Peyer's patch (tissue), 4 donors: ENCODE measurements around the gene DDAH1. TPM values are rescaled to one million over a fixed set of nuclear protein-coding genes. Genes with fewer than 3 reads are reported as not detected.

Experiments
- DNase-seq, 3 donors: peaks; one replicate each; pipeline ENCODE4 v3.0.0-alpha.2; 2017 to 2019
- H3K27ac ChIP-seq, 4 donors: fragments of 200-600 bp; sonication (generic); one replicate each; pipeline ENCODE4 v1.5.1; 2016 to 2019
- H3K27me3 ChIP-seq, 2 donors: fragments of 200-600 bp; sonication (generic); one replicate each; pipeline ENCODE4 v1.5.1; 2019
- H3K36me3 ChIP-seq, 3 donors: fragments of 200-600 bp; sonication (generic); one replicate each; pipeline ENCODE4 v1.5.1; 2016 to 2019
- H3K4me1 ChIP-seq, 4 donors: fragments of 200-600 bp; sonication (generic); one replicate each; pipeline ENCODE4 v1.5.1; 2016 to 2019
- H3K4me3 ChIP-seq, 4 donors: fragments of 200-600 bp; sonication (generic); 1 replicate in 3 of 4; 2 replicates in 1 of 4; pipeline ENCODE4 v1.5.1; 2016 to 2019; ENCODE audit warnings: mild to moderate bottlenecking in 1 of 4
- H3K9me3 ChIP-seq, 4 donors: fragments of 200-600 bp; sonication (generic); one replicate each; pipeline ENCODE4 v1.5.1; 2016 to 2019; ENCODE audit warnings: mild to moderate bottlenecking in 1 of 4
- CTCF ChIP-seq, 6 experiments: fragments of 450-650 bp in 4 of 6; fragments of 200-600 bp in 2 of 6; sonication (generic) in 1 of 6; IDR thresholded peaks; one replicate each; pipeline ENCODE4 v1.5.1; 2017 to 2019; ENCODE audit warnings: antibody characterized with exemption in 6 of 6, mild to moderate bottlenecking in 3 of 6, moderate library complexity in 1 of 6
- POLR2A ChIP-seq, 2 donors: fragments of 450-650 bp; IDR thresholded peaks; one replicate each; pipeline ENCODE4 v1.5.1; 2017; ENCODE audit warnings: antibody characterized with exemption in 2 of 2, mild to moderate bottlenecking in 2 of 2, moderate library complexity in 2 of 2
- total RNA-seq, 4 donors: library from RNA; depleted of rRNA; stranded (reverse); fragments of >200 nt; gene quantifications; one replicate each; pipeline ENCODE4 v1.1.0, GENCODE V29; 2016

DDAH1 gene
- total RNA-seq, 4 donors from 2014 or later: 40.8 to 60.2 (median 51.2) TPM

GRCh38 chr1:85438353-85438752 is 26.6 kb downstream of the DDAH1 start:
- no peak for TF ChIP-seq CTCF (IDR thresholded peaks at IDR 0.05)
- TF ChIP-seq POLR2A (IDR thresholded peaks at IDR 0.05): no peak
- Histone ChIP-seq H3K4me3 (no peak overlapping the region), H3K4me1 (peaks cover 0 to 7% (median 0%) of the 10 kb centered on the region in 4 donors), H3K27me3 (no peaks in the 10 kb centered on the region), H3K36me3 (no peaks in the 10 kb centered on the region), H3K9me3 (no peaks in the 10 kb centered on the region), H3K27ac (peak overlapping the region in 1 of 4 donors; percentile 19)
- no peak for DNase-seq

- no peak for DNase-seq
- Histone ChIP-seq H3K4me3 (no peak overlapping the region), H3K36me3 (no peaks in the 10 kb centered on the region), H3K27ac (no peak overlapping the region), H3K27me3 (no peaks in the 10 kb centered on the region), H3K9me3 (no peaks in the 10 kb centered on the region), H3K4me1 (peaks cover 0 to 7% (median 0%) of the 10 kb centered on the region in 4 donors)
- no peak for TF ChIP-seq CTCF (IDR thresholded peaks at IDR 0.05)
- no peak for TF ChIP-seq POLR2A (IDR thresholded peaks at IDR 0.05)
These were observed 27.8 kb downstream of the DDAH1 start for GRCh38 chr1:85437139-85437538.

GRCh38 chr1:85433096-85433495 is 31.9 kb downstream of the DDAH1 start:
- no peak for TF ChIP-seq CTCF (IDR thresholded peaks at IDR 0.05)
- TF ChIP-seq POLR2A (IDR thresholded peaks at IDR 0.05): no peak
- no peak overlapping the region for H3K4me3 ChIP-seq
- no peaks in the 10 kb centered on the region for H3K36me3 ChIP-seq
- DNase-seq: no peak
- H3K4me1 ChIP-seq: no peaks in the 10 kb centered on the region
- H3K27ac ChIP-seq: no peak overlapping the region
- no peaks in the 10 kb centered on the region for H3K27me3 ChIP-seq
- no peaks in the 10 kb centered on the region for H3K9me3 ChIP-seq

DNA sequence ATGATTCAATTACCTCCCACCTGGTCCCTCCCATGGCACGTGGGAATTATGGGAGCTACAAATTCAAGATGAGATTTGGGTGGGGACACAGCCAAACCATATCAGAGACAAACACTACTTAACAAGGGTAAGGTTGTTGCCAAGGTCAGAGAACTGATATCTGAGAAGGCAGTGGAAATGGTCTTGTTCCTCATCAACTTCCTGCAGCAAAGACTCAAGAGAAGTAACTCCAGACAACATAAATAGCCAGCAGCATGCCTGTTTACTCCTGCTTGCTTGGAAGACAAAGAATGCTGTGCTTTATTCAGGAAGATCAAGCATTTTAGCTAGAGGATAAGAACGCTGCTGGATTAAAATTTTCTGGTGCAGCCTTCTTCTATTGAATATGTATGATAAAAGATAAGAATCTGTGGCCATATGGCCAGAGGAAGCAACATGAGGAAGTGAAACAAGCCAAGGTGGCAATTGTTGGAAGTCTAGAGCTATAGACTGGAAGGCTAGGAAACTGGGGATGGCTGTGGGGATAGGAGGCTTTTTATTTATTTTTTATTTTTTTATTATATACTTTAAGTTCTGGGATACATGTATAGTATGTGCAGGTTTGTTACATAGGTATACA is 36.4 kb downstream of the DDAH1 start:
- no peaks in the 10 kb centered on the region for H3K4me1 ChIP-seq
- H3K27ac ChIP-seq: no peak overlapping the region
- H3K4me3 ChIP-seq: no peak overlapping the region
- H3K36me3 ChIP-seq: no peaks in the 10 kb centered on the region
- TF ChIP-seq CTCF (IDR thresholded peaks at IDR 0.05): no peak
- no peak for TF ChIP-seq POLR2A (IDR thresholded peaks at IDR 0.05)
- no peaks in the 10 kb centered on the region for H3K9me3 ChIP-seq
- no peak for DNase-seq
- H3K27me3 ChIP-seq: no peaks in the 10 kb centered on the region

- Histone ChIP-seq H3K4me1 (no peaks in the 10 kb centered on the region), H3K27me3 (no peaks in the 10 kb centered on the region), H3K9me3 (no peaks in the 10 kb centered on the region), H3K27ac (no peak overlapping the region), H3K4me3 (no peak overlapping the region), H3K36me3 (no peaks in the 10 kb centered on the region)
- no peak for TF ChIP-seq POLR2A (IDR thresholded peaks at IDR 0.05)
- TF ChIP-seq CTCF (IDR thresholded peaks at IDR 0.05): no peak
- no peak for DNase-seq
These were observed 37.1 kb downstream of the DDAH1 start for GRCh38 chr1:85427849-85428248.

- no peak overlapping the region for H3K27ac ChIP-seq
- no peaks in the 10 kb centered on the region for H3K4me1 ChIP-seq
- no peaks in the 10 kb centered on the region for H3K27me3 ChIP-seq
- TF ChIP-seq POLR2A (IDR thresholded peaks at IDR 0.05) (no peak), CTCF (IDR thresholded peaks at IDR 0.05) (no peak)
- DNase-seq: no peak
- no peaks in the 10 kb centered on the region for H3K9me3 ChIP-seq
- no peaks in the 10 kb centered on the region for H3K36me3 ChIP-seq
- no peak overlapping the region for H3K4me3 ChIP-seq
These were observed 37.6 kb downstream of the DDAH1 start for GRCh38 chr1:85427331-85427730.
